CD14-positive monocyte (primary cell): ENCODE data around the gene TIFAB. TPM values are rescaled to one million over a fixed set of nuclear protein-coding genes. Genes with fewer than 3 reads are reported as not detected.
A peak's percentile ranks its signal among the peaks of the same experiment; 100 is the strongest.

Experiments used
- DNase-seq, 3 donors: peaks; one replicate each; pipeline ENCODE4 v3.0.0-alpha.2; 2011 to 2022
- H2AFZ ChIP-seq: 2 replicates; pipeline ENCODE4 v1.6.0; 2012; ENCODE audit warnings: mild to moderate bottlenecking, low read depth, low read length, inconsistent platforms; ENCODE audit not compliant: insufficient read depth, poor library complexity, severe bottlenecking
- H3K27ac ChIP-seq, 2 donors: 1 replicate in 1 of 2; 2 replicates in 1 of 2; pipeline ENCODE4 v1.5.1; 2012 to 2013; ENCODE audit warnings: low read length in 2 of 2, control low read depth in 1 of 2, inconsistent platforms in 1 of 2, low read depth in 1 of 2, mild to moderate bottlenecking in 1 of 2
- H3K27me3 ChIP-seq, 2 donors: one replicate each; pipeline versions ENCODE4 v1.6.0 to v1.6.1; 2011 to 2013; ENCODE audit warnings: low read length in 2 of 2; ENCODE audit not compliant: control insufficient read depth in 2 of 2, insufficient read depth in 2 of 2
- H3K36me3 ChIP-seq, 2 donors: replicated peaks in 1 of 2; 1 replicate in 1 of 2; 2 replicates in 1 of 2; pipeline versions ENCODE4 v1.5.1 to v1.6.1; 2012 to 2013; ENCODE audit warnings: low read length in 2 of 2, control low read depth in 1 of 2, inconsistent platforms in 1 of 2, mild to moderate bottlenecking in 1 of 2; ENCODE audit not compliant: insufficient read depth in 2 of 2, control insufficient read depth in 1 of 2
- H3K4me1 ChIP-seq, 2 donors: 1 replicate in 1 of 2; 2 replicates in 1 of 2; pipeline versions ENCODE4 v1.5.1 to v1.6.1; 2012 to 2013; ENCODE audit warnings: low read length in 2 of 2, control low read depth in 1 of 2, inconsistent platforms in 1 of 2, mild to moderate bottlenecking in 1 of 2, moderate library complexity in 1 of 2; ENCODE audit not compliant: insufficient read depth in 2 of 2, control insufficient read depth in 1 of 2
- H3K4me2 ChIP-seq: replicated peaks from 2 replicates; pipeline ENCODE3; 2012; ENCODE audit warnings: low read length, moderate library complexity, mild to moderate bottlenecking; ENCODE audit not compliant: poor library complexity, severe bottlenecking; ENCODE audit errors: extremely low read depth
- H3K4me3 ChIP-seq, 3 experiments: fragments of 200-600 bp in 1 of 3; sonication (generic) in 1 of 3; replicated peaks in 1 of 3; 1 replicate in 2 of 3; 2 replicates in 1 of 3; pipeline ENCODE4 v1.5.1; 2011 to 2013; ENCODE audit warnings: low read length in 3 of 3, mild to moderate bottlenecking in 3 of 3, control low read depth in 2 of 3, low read depth in 2 of 3, inconsistent platforms in 1 of 3, moderate library complexity in 1 of 3
- H3K79me2 ChIP-seq: 2 replicates; pipeline ENCODE4 v1.6.0; 2012; ENCODE audit warnings: mild to moderate bottlenecking, control low read depth, inconsistent platforms, low read length, moderate library complexity; ENCODE audit not compliant: insufficient read depth
- H3K9ac ChIP-seq: 2 replicates; pipeline ENCODE4 v1.6.0; 2017; ENCODE audit warnings: low read length, mild to moderate bottlenecking; ENCODE audit not compliant: insufficient read depth, poor library complexity, severe bottlenecking
- H3K9me3 ChIP-seq, 2 donors: replicated peaks in 1 of 2; 1 replicate in 1 of 2; 2 replicates in 1 of 2; pipeline versions ENCODE4 v1.5.1 to v1.6.1; 2012 to 2013; ENCODE audit warnings: low read length in 2 of 2, control low read depth in 1 of 2; ENCODE audit not compliant: control insufficient read depth in 1 of 2, insufficient read depth in 1 of 2
- H4K20me1 ChIP-seq: 2 replicates; pipeline ENCODE4 v1.6.0; 2012; ENCODE audit warnings: mild to moderate bottlenecking, low read length, control low read depth, moderate library complexity; ENCODE audit not compliant: insufficient read depth
- H3K27ac Mint-ChIP-seq, 7 donors: one replicate each; pipeline ENCODE4 v1.8.0; 2020; ENCODE audit warnings: mild to moderate bottlenecking in 7 of 7, mixed read lengths in 7 of 7, moderate library complexity in 6 of 7, inconsistent platforms in 2 of 7
- H3K27me3 Mint-ChIP-seq, 3 donors: one replicate each; pipeline ENCODE4 v1.8.0; 2021 to 2022; ENCODE audit warnings: low read depth in 3 of 3, mild to moderate bottlenecking in 3 of 3, mixed read lengths in 3 of 3, moderate library complexity in 3 of 3, inconsistent platforms in 1 of 3
- H3K36me3 Mint-ChIP-seq, 2 donors: one replicate each; pipeline ENCODE4 v1.8.0; 2020; ENCODE audit warnings: mixed read lengths in 2 of 2, inconsistent platforms in 1 of 2, mild to moderate bottlenecking in 1 of 2
- H3K4me1 Mint-ChIP-seq: one replicate; pipeline ENCODE4 v1.8.0; 2020; ENCODE audit warnings: mild to moderate bottlenecking, mixed read lengths
- H3K4me3 Mint-ChIP-seq, 2 donors: one replicate each; pipeline ENCODE4 v1.8.0; 2020; ENCODE audit warnings: mild to moderate bottlenecking in 2 of 2, mixed read lengths in 2 of 2, moderate library complexity in 1 of 2
- H3K9me3 Mint-ChIP-seq, 7 donors: one replicate each; pipeline ENCODE4 v1.8.0; 2020 to 2022; ENCODE audit warnings: mixed read lengths in 7 of 7, mild to moderate bottlenecking in 6 of 7, moderate library complexity in 6 of 7, inconsistent platforms in 2 of 7
- whole genome bisulfite sequencing: methylation state at CpG from one replicate; pipeline ENCODE4 v1.1.5; 2013; ENCODE audit warnings: missing lambda C conversion rate; ENCODE audit not compliant: insufficient coverage; 5-methylcytosine and 5-hydroxymethylcytosine counted together
- intact Hi-C, 2 donors: fragments of 100-400 bp; cut with micrococcal nuclease; formaldehyde crosslinking; loops; one replicate each; pipeline versions ENCODE4 v1.15.0 to v1.15.1; 2023
- polyA plus RNA-seq, 3 donors: library from polyadenylated mRNA; depleted of rRNA in 1 of 3; unstranded in 2 of 3; stranded (reverse) in 1 of 3; fragments of 300-500 nt in 2 of 3; fragments of >200 nt in 1 of 3; fragmentation: Illumina TruSeq in 2 of 3; gene quantifications; 1 replicate in 2 of 3; 2 replicates in 1 of 3; pipeline ENCODE4 v1.2.3, GENCODE V29; 2012 to 2021
- TF ChIP-seq, protein P1 (sequence below): fragments of 200-600 bp; IDR thresholded peaks from one replicate; pipeline ENCODE4 v1.8.0; 2022; ENCODE audit warnings: antibody characterized with exemption, mild to moderate bottlenecking

Gene TIFAB
- polyA plus RNA-seq, 3 donors: 0.29 to 0.71 (median 0.50) TPM

DNA sequence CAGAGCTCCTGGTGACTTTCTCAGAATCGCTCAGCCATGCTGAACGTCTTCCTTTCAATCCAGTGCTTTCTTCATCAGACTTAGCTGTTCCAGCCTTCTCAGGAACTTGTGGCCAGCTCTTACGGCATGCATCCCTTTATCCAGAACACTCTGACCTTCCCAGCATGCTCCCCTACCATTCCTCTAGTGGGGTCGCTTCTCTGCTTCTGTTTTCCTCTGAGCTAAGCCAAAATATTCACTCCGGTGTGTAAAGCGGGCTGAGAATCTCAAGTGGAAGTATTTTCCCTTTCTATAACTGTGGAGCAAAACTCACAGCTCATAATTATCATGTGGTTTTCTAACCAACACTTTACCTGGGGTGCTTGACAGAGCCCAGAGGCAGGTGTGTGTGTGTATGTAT lies 11.2 kb downstream of the TIFAB start:
- WGBS: 6% methylated on average over 2 of the region's 6 CpGs
- Histone ChIP-seq H3K79me2 (peaks cover 57% of the 10 kb centered on the region), H3K4me2 (no peak overlapping the region), H2AFZ (no peak overlapping the region), H3K36me3 (no peaks in the 10 kb centered on the region), H3K27me3 (no peaks in the 10 kb centered on the region), H3K4me1 (peaks cover 94 to 95% of the 10 kb centered on the region in 2 donors), H3K9me3 (no peaks in the 10 kb centered on the region), H3K9ac (no peak overlapping the region), H3K27ac (peak overlapping the region in 1 of 2 donors; percentile 39), H3K4me3 (no peak overlapping the region), H4K20me1 (no peaks in the 10 kb centered on the region)
- intact Hi-C loops: no loop called here
- Mint-ChIP-seq H3K4me1 (peaks cover 89% of the 10 kb centered on the region), H3K27ac (peak overlapping the region in 4 of 7 donors; percentile 1 to 70 (median 40)), H3K4me3 (no peak overlapping the region), H3K36me3 (peaks cover 3 to 7% of the 10 kb centered on the region in 2 donors), H3K9me3 (no peaks in the 10 kb centered on the region), H3K27me3 (peaks cover 0 to 3% (median 2%) of the 10 kb centered on the region in 3 donors)
- peak in 1 of 3 donors; percentile 1 for DNase-seq
- TF ChIP-seq, protein P1, sequence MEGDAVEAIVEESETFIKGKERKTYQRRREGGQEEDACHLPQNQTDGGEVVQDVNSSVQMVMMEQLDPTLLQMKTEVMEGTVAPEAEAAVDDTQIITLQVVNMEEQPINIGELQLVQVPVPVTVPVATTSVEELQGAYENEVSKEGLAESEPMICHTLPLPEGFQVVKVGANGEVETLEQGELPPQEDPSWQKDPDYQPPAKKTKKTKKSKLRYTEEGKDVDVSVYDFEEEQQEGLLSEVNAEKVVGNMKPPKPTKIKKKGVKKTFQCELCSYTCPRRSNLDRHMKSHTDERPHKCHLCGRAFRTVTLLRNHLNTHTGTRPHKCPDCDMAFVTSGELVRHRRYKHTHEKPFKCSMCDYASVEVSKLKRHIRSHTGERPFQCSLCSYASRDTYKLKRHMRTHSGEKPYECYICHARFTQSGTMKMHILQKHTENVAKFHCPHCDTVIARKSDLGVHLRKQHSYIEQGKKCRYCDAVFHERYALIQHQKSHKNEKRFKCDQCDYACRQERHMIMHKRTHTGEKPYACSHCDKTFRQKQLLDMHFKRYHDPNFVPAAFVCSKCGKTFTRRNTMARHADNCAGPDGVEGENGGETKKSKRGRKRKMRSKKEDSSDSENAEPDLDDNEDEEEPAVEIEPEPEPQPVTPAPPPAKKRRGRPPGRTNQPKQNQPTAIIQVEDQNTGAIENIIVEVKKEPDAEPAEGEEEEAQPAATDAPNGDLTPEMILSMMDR: no peak

- Histone ChIP-seq H3K79me2 (peaks cover 51% of the 10 kb centered on the region), H3K4me2 (no peak overlapping the region), H2AFZ (no peak overlapping the region), H4K20me1 (no peaks in the 10 kb centered on the region), H3K4me3 (no peak overlapping the region), H3K27me3 (no peaks in the 10 kb centered on the region), H3K9ac (no peak overlapping the region), H3K4me1 (peaks cover 94 to 95% of the 10 kb centered on the region in 2 donors), H3K36me3 (no peaks in the 10 kb centered on the region), H3K9me3 (no peaks in the 10 kb centered on the region), H3K27ac (peak overlapping the region in 1 of 2 donors; percentile 40)
- peak in 1 of 3 donors; percentile 2 for DNase-seq
- TF ChIP-seq, protein P1: no peak
- Mint-ChIP-seq H3K4me3 (no peak overlapping the region), H3K36me3 (peaks cover 3 to 7% of the 10 kb centered on the region in 2 donors), H3K4me1 (peaks cover 89% of the 10 kb centered on the region), H3K27ac (peak overlapping the region in 4 of 7 donors; percentile 42 to 94 (median 67)), H3K27me3 (peaks cover 0 to 3% (median 0%) of the 10 kb centered on the region in 3 donors), H3K9me3 (no peaks in the 10 kb centered on the region)
- intact Hi-C loops: loop anchor here in 1 of 2 donors (5.0 kb wide), 1 partner anchor 42 kb away; the partner anchor contains the start of gene MACROH2A1
- 77% methylated on average over 8 of the region's 11 CpGs for WGBS
Observed at GRCh38 chr5:135439231-135440205, 12.6 kb downstream of the TIFAB start.
